GF-D8 (cell line): ENCODE data around the gene PPP3CA.

Experiments
- DNase-seq: peaks from one replicate; lab custom pipeline; 2025; lab: John Stamatoyannopoulos, UW

PPP3CA gene

GRCh38 chr4:101288365-101289145, 58.8 kb downstream of the PPP3CA start:
- DNase-seq: peak; percentile 37

GRCh38 chr4:101287324-101287723, 60.0 kb downstream of the PPP3CA start:
- DNase-seq: no peak

- DNase-seq: no peak
Observed at GRCh38 chr4:101286663-101287062, 60.7 kb downstream of the PPP3CA start.

GRCh38 chr4:101285985-101286384, 61.3 kb downstream of the PPP3CA start:
- no peak for DNase-seq

GRCh38 chr4:101284546-101284945, 62.8 kb downstream of the PPP3CA start:
- DNase-seq: no peak

GRCh38 chr4:101283434-101283833, 63.9 kb downstream of the PPP3CA start:
- DNase-seq: no peak

GRCh38 chr4:101282076-101282844, 65.1 kb downstream of the PPP3CA start:
- peak; percentile 39 for DNase-seq

- no peak for DNase-seq
Observed at GRCh38 chr4:101280866-101281600, 66.3 kb downstream of the PPP3CA start.

- DNase-seq: no peak
Observed at GRCh38 chr4:101279377-101279871, 67.9 kb downstream of the PPP3CA start.

- no peak for DNase-seq
Observed at GRCh38 chr4:101277671-101278070, 69.7 kb downstream of the PPP3CA start.

GRCh38 chr4:101276661-101277060, 70.7 kb downstream of the PPP3CA start:
- DNase-seq: no peak

GRCh38 chr4:101274888-101275752, 72.2 kb downstream of the PPP3CA start:
- DNase-seq: no peak

GRCh38 chr4:101271516-101271915, 75.8 kb downstream of the PPP3CA start:
- no peak for DNase-seq

GRCh38 chr4:101269682-101270081, 77.6 kb downstream of the PPP3CA start:
- DNase-seq: no peak

GRCh38 chr4:101265816-101266172, 81.5 kb downstream of the PPP3CA start:
- DNase-seq: no peak

- no peak for DNase-seq
Observed at GRCh38 chr4:101264993-101265815, 82.1 kb downstream of the PPP3CA start.

GRCh38 chr4:101264512-101264911, 82.8 kb downstream of the PPP3CA start:
- no peak for DNase-seq

- DNase-seq: no peak
Observed at GRCh38 chr4:101262683-101263082, 84.6 kb downstream of the PPP3CA start.

- no peak for DNase-seq
Observed at GRCh38 chr4:101259876-101260275, 87.5 kb downstream of the PPP3CA start.

GRCh38 chr4:101258883-101259282, 88.4 kb downstream of the PPP3CA start:
- no peak for DNase-seq

- no peak for DNase-seq
Observed at GRCh38 chr4:101256222-101256621, 91.1 kb downstream of the PPP3CA start.
